ENCODE results near the gene LARGE1.

The LARGE1 gene

DNA sequence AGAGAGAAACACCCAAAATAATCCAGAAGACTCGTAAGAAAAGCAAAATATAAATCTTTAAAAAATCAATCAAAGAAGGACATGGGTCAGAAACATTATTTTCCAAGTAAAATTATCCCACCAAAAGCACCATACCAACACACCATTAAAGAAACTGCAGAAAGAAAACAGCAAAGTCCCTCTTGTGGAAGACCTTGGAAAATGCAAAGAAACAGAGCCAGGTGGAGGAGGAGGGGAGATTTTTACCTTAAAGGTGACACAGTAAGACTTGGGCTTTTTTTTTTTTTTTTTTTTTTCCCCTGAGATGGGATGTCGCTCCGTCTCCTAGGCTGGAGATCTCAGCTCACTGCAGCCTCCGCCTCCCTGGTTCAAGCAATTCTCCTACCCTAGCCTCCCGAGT is 123.8 kb downstream of the LARGE1 start:
- TF ChIP-seq, protein P1, sequence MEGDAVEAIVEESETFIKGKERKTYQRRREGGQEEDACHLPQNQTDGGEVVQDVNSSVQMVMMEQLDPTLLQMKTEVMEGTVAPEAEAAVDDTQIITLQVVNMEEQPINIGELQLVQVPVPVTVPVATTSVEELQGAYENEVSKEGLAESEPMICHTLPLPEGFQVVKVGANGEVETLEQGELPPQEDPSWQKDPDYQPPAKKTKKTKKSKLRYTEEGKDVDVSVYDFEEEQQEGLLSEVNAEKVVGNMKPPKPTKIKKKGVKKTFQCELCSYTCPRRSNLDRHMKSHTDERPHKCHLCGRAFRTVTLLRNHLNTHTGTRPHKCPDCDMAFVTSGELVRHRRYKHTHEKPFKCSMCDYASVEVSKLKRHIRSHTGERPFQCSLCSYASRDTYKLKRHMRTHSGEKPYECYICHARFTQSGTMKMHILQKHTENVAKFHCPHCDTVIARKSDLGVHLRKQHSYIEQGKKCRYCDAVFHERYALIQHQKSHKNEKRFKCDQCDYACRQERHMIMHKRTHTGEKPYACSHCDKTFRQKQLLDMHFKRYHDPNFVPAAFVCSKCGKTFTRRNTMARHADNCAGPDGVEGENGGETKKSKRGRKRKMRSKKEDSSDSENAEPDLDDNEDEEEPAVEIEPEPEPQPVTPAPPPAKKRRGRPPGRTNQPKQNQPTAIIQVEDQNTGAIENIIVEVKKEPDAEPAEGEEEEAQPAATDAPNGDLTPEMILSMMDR (IDR thresholded peaks at IDR 0.05; ENCODE audit: insufficient read depth, missing control alignments), result no peak
- FAIRE-seq, result no peak
- no peak for DNase-seq (ENCODE audit: insufficient read length, low spot score)

DNA sequence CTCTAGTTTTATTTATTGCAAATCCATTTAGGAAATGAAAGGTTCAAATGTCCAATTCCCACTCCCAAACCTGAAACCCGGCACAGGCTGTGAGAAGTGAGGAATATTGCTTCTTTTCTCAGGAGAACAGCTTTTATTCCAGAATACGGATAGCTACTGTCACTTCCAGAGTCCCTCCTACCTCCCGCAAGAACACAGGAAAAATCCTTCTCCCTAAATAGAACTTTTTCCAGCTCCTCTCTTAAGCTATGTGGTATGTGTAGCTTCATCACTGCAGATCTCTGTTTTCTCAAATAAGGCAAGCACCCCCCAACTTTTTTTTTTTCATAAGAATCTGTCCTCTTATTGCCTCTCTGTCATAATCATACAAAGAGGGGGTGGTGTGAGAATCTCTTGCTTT is 126.8 kb downstream of the LARGE1 start:
- DNase-seq (ENCODE audit: insufficient read length, low spot score) (no peak), FAIRE-seq (no peak)
- TF ChIP-seq, protein P1 (IDR thresholded peaks at IDR 0.05; ENCODE audit: insufficient read depth, missing control alignments), result no peak

- DNase-seq (ENCODE audit: insufficient read length, low spot score) (no peak), FAIRE-seq (no peak)
- TF ChIP-seq, protein P1 (IDR thresholded peaks at IDR 0.05; ENCODE audit: insufficient read depth, missing control alignments), result no peak
Observed at GRCh38 chr22:33792832-33793231, 127.4 kb downstream of the LARGE1 start.

GRCh38 chr22:33789690-33790253 is 130.5 kb downstream of the LARGE1 start:
- DNase-seq (ENCODE audit: insufficient read length, low spot score) (no peak), FAIRE-seq (no peak)
- TF ChIP-seq, protein P1 (IDR thresholded peaks at IDR 0.05; ENCODE audit: insufficient read depth, missing control alignments), result no peak

DNA sequence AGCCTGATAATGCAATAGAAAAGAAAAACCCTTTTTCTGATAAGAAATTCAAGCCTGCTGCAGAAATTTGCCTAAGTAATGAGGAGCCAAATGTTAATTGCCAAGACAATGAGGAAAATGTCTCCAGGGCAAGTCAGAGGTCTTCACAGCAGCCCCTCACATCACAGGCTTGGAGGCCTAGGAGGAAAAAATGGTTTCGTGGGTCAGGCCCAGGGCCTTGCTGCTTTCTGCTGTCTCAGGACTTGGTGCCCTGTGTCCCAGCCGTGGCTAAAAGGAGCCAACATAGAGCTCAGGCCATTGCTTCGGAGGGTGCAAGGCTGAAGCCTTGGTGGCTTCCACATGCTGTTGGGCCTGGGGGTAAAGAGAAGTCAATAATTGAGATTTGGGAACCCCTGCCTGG is 131.3 kb downstream of the LARGE1 start:
- FAIRE-seq, result no peak
- TF ChIP-seq, protein P1 (IDR thresholded peaks at IDR 0.05; ENCODE audit: insufficient read depth, missing control alignments), result no peak
- DNase-seq (ENCODE audit: insufficient read length, low spot score), result no peak

DNA sequence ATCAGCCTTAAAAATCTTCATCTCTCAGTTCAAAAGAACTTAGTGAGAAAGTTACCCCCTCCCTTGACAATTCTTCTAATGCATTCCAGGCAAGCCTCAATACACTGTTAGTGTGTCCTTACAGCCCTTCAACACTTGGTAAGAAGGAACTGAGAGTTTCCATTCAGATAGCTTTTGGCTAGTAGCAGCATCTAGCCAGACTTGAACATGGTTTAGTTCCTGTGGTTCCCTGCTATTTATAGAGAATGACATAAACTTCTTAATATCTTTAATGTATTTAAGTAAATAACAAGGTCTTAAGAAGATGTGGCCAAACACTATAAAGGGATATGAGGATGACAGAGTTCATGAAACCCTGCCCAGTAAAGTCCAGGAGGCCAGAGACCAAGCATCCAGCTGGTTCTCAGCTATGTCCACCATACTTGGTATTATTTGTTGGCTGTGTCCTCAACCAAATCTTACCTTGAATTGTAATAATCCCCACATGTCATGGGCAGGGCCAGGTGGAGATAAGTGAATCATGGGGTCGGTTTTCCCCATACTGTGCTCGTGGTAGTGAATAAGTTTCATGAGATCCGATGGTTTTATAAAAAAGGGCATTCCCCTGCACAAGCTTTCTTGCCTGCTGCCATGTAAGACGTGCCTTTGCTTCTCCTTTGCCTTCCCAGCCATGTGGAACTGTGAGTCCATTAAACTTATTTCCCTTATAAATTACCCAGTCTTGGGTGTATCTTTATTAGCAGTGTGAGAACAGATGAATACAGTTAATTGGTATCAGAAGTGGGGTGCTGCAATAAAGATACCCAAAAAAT is 132.4 kb downstream of the LARGE1 start:
- DNase-seq (ENCODE audit: insufficient read length, low spot score), result no peak
- FAIRE-seq, result no peak
- TF ChIP-seq, protein P1 (IDR thresholded peaks at IDR 0.05; ENCODE audit: insufficient read depth, missing control alignments), result no peak

GRCh38 chr22:33786149-33786548 is 134.1 kb downstream of the LARGE1 start:
- DNase-seq (ENCODE audit: insufficient read length, low spot score), result no peak
- FAIRE-seq, result no peak
- TF ChIP-seq, protein P1 (IDR thresholded peaks at IDR 0.05; ENCODE audit: insufficient read depth, missing control alignments), result no peak
